Choroid plexus epithelial cell (primary cell): ENCODE data around the gene WDR13.
"Not testable (repeated sequence)": the region's sequence is repeated elsewhere in the genome, so short reads cannot be mapped to it uniquely, and the experiment has no call there.

Experiments
- DNase-seq: peaks from one replicate; pipeline ENCODE4 v3.0.0-alpha.2; 2010; ENCODE audit warnings: low read depth
- H3K4me3 ChIP-seq: 2 replicates; pipeline ENCODE4 v1.5.1; 2011; ENCODE audit warnings: low read depth, mild to moderate bottlenecking, control low read depth, low read length, moderate library complexity
- TF ChIP-seq, protein P1 (sequence below): conservative IDR thresholded peaks from 2 replicates; pipeline ENCODE4 v1.5.1; 2011; ENCODE audit warnings: low read depth, mild to moderate bottlenecking, control low read depth, inconsistent platforms, low read length, moderate library complexity

Gene WDR13

DNA sequence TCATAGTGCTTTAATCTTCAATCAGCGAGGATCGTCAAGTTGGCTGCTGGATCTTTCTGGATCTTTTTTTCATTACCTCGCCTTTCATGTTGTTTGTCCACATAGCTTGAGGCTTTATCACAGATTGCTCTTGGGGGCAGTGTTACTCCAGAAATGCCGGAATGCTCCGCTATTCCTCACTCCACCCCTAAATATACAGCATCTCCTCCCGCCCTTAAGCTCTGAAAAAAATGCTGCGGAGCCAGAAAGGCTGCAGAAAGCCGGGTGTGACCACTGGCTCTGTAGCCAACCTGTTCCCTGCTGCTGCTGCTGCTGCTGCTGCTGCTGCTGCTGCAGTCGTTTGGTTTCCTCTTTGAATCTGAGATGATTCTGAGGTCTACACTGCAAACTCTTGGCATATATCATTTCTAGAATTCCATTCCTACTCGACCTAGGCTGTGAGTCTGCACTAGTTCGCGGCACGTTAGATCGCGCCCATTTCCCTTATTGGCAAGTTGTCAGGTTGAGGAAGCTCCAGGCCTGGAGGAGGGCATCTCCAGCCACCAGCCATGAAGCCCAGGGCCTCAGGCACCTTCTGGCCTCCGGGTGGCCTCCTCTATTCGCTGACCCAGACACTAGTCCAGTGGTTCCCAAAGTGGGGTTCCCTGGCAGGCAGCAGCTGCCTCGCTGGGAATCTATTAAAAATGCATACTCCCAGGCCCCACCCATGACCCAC, 34.2 kb downstream of the WDR13 start:
- DNase-seq = peak; percentile 96
- TF ChIP-seq, protein P1, sequence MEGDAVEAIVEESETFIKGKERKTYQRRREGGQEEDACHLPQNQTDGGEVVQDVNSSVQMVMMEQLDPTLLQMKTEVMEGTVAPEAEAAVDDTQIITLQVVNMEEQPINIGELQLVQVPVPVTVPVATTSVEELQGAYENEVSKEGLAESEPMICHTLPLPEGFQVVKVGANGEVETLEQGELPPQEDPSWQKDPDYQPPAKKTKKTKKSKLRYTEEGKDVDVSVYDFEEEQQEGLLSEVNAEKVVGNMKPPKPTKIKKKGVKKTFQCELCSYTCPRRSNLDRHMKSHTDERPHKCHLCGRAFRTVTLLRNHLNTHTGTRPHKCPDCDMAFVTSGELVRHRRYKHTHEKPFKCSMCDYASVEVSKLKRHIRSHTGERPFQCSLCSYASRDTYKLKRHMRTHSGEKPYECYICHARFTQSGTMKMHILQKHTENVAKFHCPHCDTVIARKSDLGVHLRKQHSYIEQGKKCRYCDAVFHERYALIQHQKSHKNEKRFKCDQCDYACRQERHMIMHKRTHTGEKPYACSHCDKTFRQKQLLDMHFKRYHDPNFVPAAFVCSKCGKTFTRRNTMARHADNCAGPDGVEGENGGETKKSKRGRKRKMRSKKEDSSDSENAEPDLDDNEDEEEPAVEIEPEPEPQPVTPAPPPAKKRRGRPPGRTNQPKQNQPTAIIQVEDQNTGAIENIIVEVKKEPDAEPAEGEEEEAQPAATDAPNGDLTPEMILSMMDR = peak; percentile 71
- H3K4me3 ChIP-seq = no peak overlapping the region

DNA sequence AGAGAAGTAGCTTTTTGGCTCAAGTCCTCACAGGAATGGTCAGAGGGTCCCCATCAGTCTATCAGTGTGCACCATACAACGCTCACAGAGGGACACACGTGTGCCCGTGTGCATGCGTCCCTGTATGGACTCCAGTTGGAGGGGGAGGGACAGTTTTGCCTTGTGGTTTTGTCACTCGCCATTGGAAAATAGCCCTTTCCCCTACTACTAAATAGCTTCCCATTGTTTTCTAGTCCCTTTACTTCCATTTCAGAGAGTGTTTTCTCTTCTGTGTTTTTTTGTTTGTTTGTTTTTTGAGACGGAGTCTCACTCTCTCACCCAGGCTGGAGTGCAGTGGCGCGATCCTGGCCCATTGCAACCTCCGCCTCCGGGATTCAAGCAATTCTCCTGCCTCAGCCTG, 34.9 kb downstream of the WDR13 start:
- TF ChIP-seq, protein P1 = no peak
- no peak for DNase-seq
- H3K4me3 ChIP-seq = no peak overlapping the region

DNA sequence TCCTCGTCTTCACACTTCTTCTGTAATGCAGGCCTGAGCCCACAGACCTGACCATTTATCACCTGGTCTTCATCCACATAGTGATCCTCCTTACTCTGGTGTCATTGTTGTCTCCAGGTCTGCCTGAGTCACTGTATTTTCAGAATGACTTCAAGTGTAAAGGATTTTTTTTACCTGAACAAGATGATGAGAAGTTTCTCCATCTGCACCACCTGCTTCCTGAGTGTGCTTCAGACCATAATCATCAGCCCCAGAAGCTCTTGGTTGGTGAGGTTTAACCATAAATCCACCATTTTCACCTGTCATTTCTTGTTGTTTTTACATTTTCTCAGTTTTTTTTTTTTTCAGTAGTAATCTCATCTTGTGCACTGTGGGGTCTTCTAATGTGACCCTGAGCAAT, 39.0 kb downstream of the WDR13 start:
- no peak overlapping the region for H3K4me3 ChIP-seq
- TF ChIP-seq, protein P1 = no peak
- no peak for DNase-seq

DNA sequence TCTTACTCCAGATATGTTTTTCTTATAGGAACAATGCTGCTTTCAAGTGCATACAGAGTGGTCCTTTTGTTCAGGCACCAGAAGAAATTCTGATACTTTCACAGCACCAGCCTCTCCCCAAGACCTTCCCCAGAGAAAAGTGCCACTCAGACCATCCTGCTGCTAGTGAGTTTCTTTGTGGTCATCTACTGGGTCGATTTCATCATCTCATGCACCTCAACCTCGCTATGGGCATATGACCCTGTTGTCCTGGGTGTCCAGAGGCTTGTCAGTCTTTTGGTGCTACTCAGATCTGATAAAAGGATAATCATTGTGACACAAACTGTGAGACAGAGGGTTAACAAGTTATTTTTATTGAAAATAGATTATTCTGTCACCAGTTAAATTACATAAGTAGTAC, 39.5 kb downstream of the WDR13 start:
- TF ChIP-seq, protein P1 = no peak
- no peak overlapping the region for H3K4me3 ChIP-seq
- no peak for DNase-seq

DNA sequence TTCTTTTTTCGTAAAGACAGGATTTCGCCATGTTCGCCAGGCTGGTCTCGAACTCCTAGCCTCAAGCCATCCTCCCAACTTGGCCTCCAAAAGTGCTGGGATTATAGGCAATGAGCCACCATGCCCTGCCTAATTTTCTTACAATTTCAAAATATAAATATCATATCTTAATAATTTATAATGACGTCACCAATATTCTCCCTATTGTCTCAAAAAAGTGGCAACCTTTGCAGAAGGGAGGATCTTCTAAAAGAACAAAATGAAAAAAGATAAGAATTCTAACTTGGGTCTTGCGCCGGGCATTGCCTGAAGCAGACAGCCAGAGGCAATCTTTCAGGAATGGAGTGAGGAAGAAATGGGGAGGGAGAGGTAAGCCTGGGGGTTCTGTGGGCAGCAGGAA, 48.4 kb downstream of the WDR13 start:
- TF ChIP-seq, protein P1 = no peak

DNA sequence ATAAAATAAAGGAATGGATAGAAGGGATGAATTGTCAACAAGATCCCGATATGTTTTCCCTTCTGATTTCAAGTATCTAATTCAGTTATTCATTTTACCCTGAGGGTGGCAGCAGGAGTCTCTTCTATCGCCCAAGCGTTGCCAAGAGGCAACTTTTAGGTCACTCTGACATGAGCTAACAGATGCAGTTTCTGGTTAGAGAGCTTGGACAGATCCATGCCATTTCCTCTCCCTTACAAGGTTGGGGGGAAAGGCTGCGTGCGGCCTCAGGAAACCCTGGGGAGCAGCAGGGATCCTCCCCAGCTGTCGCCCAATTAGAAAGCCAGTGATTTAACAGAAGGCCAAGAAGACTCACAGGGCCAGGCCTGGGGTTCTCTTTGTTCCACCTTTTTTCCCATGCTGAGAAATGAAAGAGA, 51.1 kb downstream of the WDR13 start:
- DNase-seq = peak; percentile 69
- TF ChIP-seq, protein P1 = peak; percentile 50
- H3K4me3 ChIP-seq = no peak overlapping the region

More for the DNA sequence above, 48.4 kb downstream of the WDR13 start:
- DNase-seq = no peak
- H3K4me3 ChIP-seq = no peak overlapping the region

DNA sequence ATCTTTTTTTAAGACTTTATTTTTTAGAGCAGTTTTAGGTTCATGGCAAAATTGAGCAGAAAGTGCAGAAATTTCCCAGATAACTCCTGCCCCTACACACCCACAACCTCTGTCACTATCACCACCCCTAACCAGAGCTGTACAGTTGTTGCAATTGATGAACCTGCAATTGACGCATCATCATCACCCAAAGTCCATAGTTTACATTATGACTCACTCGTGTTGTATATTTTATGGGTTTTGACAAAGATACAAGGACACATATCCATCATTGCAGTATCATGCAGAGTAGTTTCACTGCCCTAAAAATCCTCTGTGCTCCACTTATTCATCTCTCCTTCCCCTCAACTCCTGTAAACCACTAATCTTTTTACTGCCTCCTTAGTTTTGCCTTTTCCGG, 51.8 kb downstream of the WDR13 start:
- TF ChIP-seq, protein P1 = no peak
- DNase-seq = no peak
- no peak overlapping the region for H3K4me3 ChIP-seq

DNA sequence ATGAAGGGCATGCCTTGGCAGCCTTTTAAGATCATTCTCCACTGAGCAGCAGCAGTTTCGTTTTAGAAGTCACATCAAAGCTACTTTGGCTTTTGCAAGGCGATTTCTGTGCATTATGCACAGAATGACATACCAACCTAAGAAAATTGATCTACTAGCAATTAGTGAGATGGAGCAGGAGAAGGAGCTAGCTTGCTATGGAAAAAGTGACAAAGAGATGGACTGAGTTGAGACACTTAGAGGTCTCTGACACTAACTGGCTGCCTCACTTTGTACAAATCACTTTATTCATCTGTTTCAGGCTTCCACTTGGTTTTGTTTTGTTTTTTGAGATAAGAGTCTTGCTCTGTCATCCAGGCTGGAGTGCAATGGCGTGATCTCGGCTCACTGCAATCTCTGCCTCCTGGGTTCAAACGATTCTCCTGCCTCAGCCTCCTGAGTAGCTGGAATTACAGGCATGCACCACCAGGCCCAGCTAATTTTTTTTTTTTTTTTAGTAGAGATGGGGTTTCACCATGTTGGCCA, 54.8 kb downstream of the WDR13 start:
- not testable (repeated sequence) for DNase-seq, H3K4me3 ChIP-seq

DNA sequence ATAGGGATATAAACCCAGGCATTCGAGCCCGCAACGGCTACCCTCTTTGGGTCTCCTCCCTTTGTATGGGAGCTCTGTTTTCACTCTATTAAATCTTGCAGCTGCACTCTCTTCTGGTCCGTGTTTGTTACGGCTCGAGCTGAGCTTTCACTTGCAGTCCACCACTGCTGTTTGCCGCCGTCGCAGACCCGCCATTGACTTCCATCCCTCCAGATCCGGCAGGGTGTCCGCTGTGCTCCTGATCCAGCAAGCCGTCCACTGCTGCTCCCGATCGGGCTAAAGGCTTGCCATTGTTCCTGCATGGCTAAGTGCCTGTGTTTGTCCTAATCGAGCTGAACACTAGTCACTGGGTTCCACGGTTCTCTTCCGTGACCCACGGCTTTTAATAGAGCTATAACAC, 57.5 kb downstream of the WDR13 start:
- not testable (repeated sequence) for H3K4me3 ChIP-seq, DNase-seq
